ENCODE data around the gene GNB3.

Gene GNB3

GRCh38 chr12:6840761-6841515 lies at the start of gene GNB3:
Gene GNB3 (plus strand): TSS chr12:6840925. CDS start chr12:6841288, 363 bp downstream.
- TF ChIP-seq CTCF (conservative IDR thresholded peaks at IDR 0.05; ENCODE audit: low read depth, low read length) = no peak
- DNase-seq (ENCODE audit: low read depth) = no peak
- no peak within 1 kb of the TSS for H3K4me3 ChIP-seq (ENCODE audit: low read depth, low read length)

DNA sequence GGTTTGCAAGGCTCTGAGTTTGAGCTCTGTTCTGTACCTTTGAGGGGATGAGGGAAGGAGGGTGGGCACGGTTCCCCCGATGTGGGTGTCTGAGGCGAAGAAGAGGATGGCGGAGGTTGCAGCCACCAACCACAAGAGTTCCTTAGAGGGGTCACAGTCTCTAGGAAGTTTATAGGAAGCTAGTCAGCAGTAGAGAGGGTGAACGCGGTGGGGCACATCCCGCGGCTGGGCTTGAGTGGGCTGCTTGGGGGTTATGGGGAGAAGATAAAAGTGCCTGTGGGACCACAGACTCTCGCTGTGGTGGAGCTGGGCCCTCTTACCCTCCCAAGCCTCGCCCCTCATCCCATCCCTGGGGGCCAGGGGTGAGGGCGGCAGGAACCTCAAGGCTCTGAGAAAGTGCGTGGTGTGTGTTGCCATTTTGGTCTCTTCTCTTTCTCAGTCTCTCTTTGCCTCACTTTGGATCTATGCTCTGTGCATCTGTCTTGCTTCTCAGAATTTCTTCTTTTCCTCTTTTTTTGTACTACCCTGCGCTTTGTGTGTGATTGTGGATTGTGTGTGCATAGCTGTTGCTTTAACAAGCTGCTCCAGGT lies 48.7 kb upstream of the GNB3 start:
- TF ChIP-seq CTCF (conservative IDR thresholded peaks at IDR 0.05; ENCODE audit: low read depth, low read length) = no peak
- no peak overlapping the region for H3K4me3 ChIP-seq (ENCODE audit: low read depth, low read length)
- no peak for DNase-seq (ENCODE audit: low read depth)

DNA sequence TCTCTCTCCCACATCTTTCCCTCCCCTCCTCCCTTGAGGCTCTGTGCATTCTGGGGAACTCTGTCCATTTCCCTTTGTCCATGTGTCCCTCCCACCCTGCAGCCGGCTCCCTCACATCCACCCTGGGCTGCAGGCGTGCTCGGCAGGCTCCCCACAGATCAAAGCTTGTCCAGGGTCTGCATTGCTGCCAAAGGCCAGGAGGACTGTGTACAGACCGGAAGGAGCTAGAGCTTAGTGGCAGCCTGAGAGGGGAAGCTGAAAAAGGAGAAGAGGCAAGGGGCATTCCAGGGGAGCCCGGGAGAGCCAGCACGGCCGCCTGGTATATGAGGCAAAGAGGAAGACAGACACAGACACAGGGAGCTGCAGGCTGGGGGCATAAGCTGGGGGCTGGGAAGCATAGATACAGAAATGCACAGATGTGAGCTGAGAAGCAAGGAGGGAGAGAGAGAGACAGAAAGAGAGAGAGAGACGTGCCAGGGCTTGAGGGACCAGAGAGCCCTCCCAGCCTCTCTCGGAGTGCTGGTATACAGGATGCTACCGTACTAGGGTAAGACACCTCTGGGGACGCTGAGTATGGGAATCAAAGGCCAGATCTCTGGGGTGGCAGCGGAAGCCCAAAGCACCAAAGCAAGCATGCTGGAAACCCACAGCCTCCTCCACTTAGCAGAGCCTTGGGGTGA lies 48.1 kb upstream of the GNB3 start:
- DNase-seq (ENCODE audit: low read depth) = no peak
- H3K4me3 ChIP-seq (ENCODE audit: low read depth, low read length) = peak overlapping the region; percentile 6
- no peak for TF ChIP-seq CTCF (conservative IDR thresholded peaks at IDR 0.05; ENCODE audit: low read depth, low read length)

GRCh38 chr12:6795088-6795487 lies 45.6 kb upstream of the GNB3 start:
- no peak overlapping the region for H3K4me3 ChIP-seq (ENCODE audit: low read depth, low read length)
- TF ChIP-seq CTCF (conservative IDR thresholded peaks at IDR 0.05; ENCODE audit: low read depth, low read length) = no peak
- no peak for DNase-seq (ENCODE audit: low read depth)

GRCh38 chr12:6796576-6796975 lies 44.1 kb upstream of the GNB3 start:
- no peak for DNase-seq (ENCODE audit: low read depth)
- no peak overlapping the region for H3K4me3 ChIP-seq (ENCODE audit: low read depth, low read length)
- TF ChIP-seq CTCF (conservative IDR thresholded peaks at IDR 0.05; ENCODE audit: low read depth, low read length) = no peak

DNA sequence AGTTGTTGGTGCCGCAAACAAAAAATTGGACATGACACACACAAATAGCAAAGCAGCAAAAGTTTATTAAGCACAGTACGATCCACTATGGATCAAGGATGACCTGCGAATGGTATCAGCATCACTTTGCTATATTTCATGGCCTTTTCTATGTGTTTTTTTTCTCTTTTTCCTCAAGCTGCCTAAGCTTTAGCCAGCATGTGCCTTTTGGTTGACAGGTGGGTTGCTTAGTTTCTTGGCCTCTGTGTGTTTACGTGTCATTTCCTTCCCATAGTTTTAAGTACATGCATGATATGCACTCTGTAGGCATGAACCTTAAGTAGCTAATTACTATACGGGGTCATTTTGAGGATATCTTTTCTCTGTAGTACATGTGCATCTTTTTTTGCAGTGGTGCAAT lies 41.6 kb upstream of the GNB3 start:
- no peak overlapping the region for H3K4me3 ChIP-seq (ENCODE audit: low read depth, low read length)
- no peak for DNase-seq (ENCODE audit: low read depth)
- no peak for TF ChIP-seq CTCF (conservative IDR thresholded peaks at IDR 0.05; ENCODE audit: low read depth, low read length)
